Karpas-422 (cell line): ENCODE data around the gene NADK. TPM values are rescaled to one million over a fixed set of nuclear protein-coding genes. Genes with fewer than 3 reads are reported as not detected.

Experiments used
- DNase-seq: peaks from one replicate; pipeline ENCODE4 v3.0.0-alpha.2; 2015
- H2AFZ ChIP-seq: fragments of 200-600 bp; sonication (generic); 2 replicates; pipeline ENCODE4 v1.6.1; 2014; ENCODE audit warnings: antibody characterized with exemption, low read length, mixed read lengths
- H3K27ac ChIP-seq: fragments of 200-600 bp; sonication (generic); 2 replicates; pipeline ENCODE4 v1.5.1; 2014; ENCODE audit warnings: mild to moderate bottlenecking, low read length, moderate library complexity
- H3K27me3 ChIP-seq: fragments of 200-600 bp; sonication (generic); 2 replicates; pipeline ENCODE4 v1.6.1; 2014; ENCODE audit warnings: low read length, mixed read lengths
- H3K36me3 ChIP-seq: fragments of 200-600 bp; sonication (generic); 2 replicates; pipeline ENCODE4 v1.6.1; 2014; ENCODE audit warnings: low read length, mixed read lengths; ENCODE audit not compliant: insufficient read depth
- H3K4me1 ChIP-seq: fragments of 200-600 bp; sonication (generic); 2 replicates; pipeline ENCODE4 v1.6.1; 2014; ENCODE audit warnings: mild to moderate bottlenecking, low read length, mixed read lengths
- H3K4me2 ChIP-seq: fragments of 200-600 bp; sonication (generic); 2 replicates; pipeline ENCODE4 v1.6.1; 2014; ENCODE audit warnings: low read length, low read depth, mild to moderate bottlenecking; ENCODE audit not compliant: poor library complexity, severe bottlenecking
- H3K4me3 ChIP-seq: fragments of 200-600 bp; sonication (generic); 2 replicates; pipeline ENCODE4 v1.5.1; 2014; ENCODE audit warnings: mild to moderate bottlenecking, antibody characterized with exemption, low read length, mixed read lengths
- H3K79me2 ChIP-seq: fragments of 200-600 bp; sonication (generic); 2 replicates; pipeline ENCODE4 v1.6.1; 2014; ENCODE audit warnings: mild to moderate bottlenecking, low read length, mixed read lengths
- H3K9ac ChIP-seq: fragments of 200-600 bp; sonication (generic); 2 replicates; pipeline ENCODE4 v1.6.0; 2014; ENCODE audit warnings: low read length
- H3K9me2 ChIP-seq: fragments of 200-600 bp; sonication (generic), shearing (Covaris generic); replicated peaks from 2 replicates; pipeline ENCODE4 v1.6.0; 2014; ENCODE audit warnings: mild to moderate bottlenecking, low read length, moderate library complexity; ENCODE audit not compliant: insufficient read depth
- H3K9me3 ChIP-seq: fragments of 300-700, 200-600 bp; sonication (generic); 2 replicates; pipeline ENCODE4 v1.6.1; 2014; ENCODE audit warnings: low read length, mixed read lengths
- H4K20me1 ChIP-seq: fragments of 200-600 bp; sonication (generic); 2 replicates; pipeline ENCODE4 v1.6.1; 2014; ENCODE audit warnings: mild to moderate bottlenecking, antibody characterized with exemption, low read length, low read depth; ENCODE audit not compliant: insufficient read depth
- total RNA-seq: library from RNA; depleted of rRNA; stranded (reverse); fragments of >200 nt; shearing (Covaris generic); gene quantifications from 2 replicates; pipeline ENCODE4 v1.2.3, GENCODE V29; 2014; ENCODE audit warnings: low replicate concordance

Gene NADK
- total RNA-seq, 1 experiment from 2014 or later, result 44.3 TPM

DNA sequence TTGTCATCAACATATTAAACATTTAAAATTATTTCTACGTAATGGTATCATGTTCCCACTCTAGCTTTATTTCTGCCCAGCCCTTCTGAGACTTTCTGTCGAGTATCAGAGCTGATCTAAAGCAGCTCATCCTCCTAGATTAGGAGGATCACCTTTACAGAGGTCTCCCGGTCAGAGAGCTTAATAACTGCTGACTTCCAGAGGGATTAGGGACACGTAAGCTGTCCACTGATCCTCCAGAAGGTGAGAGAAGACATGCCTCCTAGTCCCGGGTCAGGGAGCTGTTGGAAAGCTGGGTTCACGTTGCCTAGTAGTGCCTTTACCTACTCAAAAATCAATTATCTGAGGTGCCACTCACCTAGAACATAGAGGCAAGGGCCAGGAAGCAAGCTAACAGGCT is 31.2 kb upstream of the NADK start:
- H4K20me1 ChIP-seq, result peaks cover 5% of the 10 kb centered on the region
- H3K4me2 ChIP-seq, result no peak overlapping the region
- H3K79me2 ChIP-seq, result peaks cover 70% of the 10 kb centered on the region
- no peak overlapping the region for H2AFZ ChIP-seq
- H3K9me3 ChIP-seq, result no peaks in the 10 kb centered on the region
- H3K4me1 ChIP-seq, result no peaks in the 10 kb centered on the region
- no peak overlapping the region for H3K4me3 ChIP-seq
- no peaks in the 10 kb centered on the region for H3K9me2 ChIP-seq
- peaks cover 31% of the 10 kb centered on the region; the same call in 1 of the 2 replicates for H3K36me3 ChIP-seq
- H3K27me3 ChIP-seq, result no peaks in the 10 kb centered on the region
- no peak for DNase-seq
- H3K27ac ChIP-seq, result no peak overlapping the region
- H3K9ac ChIP-seq, result no peak overlapping the region

DNA sequence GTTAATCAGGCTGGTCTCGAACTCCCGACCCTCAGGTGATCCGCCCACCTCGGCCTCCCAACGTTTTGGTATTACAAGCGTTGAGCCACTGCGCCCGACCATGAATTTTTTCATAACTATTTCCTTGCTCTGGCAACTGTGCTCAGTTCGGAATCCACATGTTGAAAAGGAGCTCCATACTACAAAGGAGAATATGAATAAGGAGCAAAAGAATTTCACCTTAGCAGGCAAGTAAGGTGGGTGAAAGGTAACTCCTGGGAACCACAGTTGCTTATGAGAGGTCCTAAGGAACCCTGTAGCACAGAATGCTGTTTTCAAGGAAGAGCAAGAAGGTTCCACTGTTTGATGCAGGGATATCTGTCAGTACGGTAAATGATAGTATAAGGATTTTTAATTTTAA is 29.9 kb upstream of the NADK start:
- no peaks in the 10 kb centered on the region for H3K4me1 ChIP-seq
- H3K27ac ChIP-seq, result no peak overlapping the region
- H3K4me2 ChIP-seq, result no peak overlapping the region
- no peak for DNase-seq
- H3K27me3 ChIP-seq, result no peaks in the 10 kb centered on the region
- no peaks in the 10 kb centered on the region for H3K9me3 ChIP-seq
- H3K79me2 ChIP-seq, result peaks cover 65% of the 10 kb centered on the region
- peaks cover 31% of the 10 kb centered on the region; the same call in 1 of the 2 replicates for H3K36me3 ChIP-seq
- H3K9ac ChIP-seq, result no peak overlapping the region
- no peak overlapping the region for H2AFZ ChIP-seq
- peaks cover 7% of the 10 kb centered on the region for H4K20me1 ChIP-seq
- H3K9me2 ChIP-seq, result no peaks in the 10 kb centered on the region
- no peak overlapping the region for H3K4me3 ChIP-seq

DNA sequence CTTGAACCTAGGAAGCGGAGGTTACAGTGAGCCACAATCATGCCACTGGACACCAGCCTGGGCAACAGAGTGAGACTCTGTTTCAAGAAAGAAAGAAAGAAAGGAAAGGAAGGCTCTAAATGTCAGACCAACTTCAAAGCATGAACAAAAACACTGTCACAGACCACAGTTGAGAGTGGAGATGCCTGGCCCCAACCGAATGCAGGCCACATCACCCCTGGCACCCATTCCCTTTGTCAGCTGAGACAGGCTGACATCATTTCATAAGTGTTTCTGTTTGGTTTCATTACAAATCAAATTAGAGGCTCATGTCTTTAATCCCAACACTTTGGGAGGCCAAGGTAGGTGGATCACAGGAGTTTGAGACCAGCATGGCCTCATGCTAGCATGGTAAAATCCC is 28.6 kb upstream of the NADK start:
- Histone ChIP-seq H3K4me2 (no peak overlapping the region), H3K9me2 (no peaks in the 10 kb centered on the region), H4K20me1 (peaks cover 9% of the 10 kb centered on the region), H3K9me3 (no peaks in the 10 kb centered on the region), H2AFZ (no peak overlapping the region), H3K27ac (no peak overlapping the region), H3K4me3 (no peak overlapping the region), H3K9ac (no peak overlapping the region), H3K79me2 (peaks cover 63% of the 10 kb centered on the region), H3K27me3 (no peaks in the 10 kb centered on the region), H3K4me1 (no peaks in the 10 kb centered on the region), H3K36me3 (peaks cover 26% of the 10 kb centered on the region; the same call in 1 of the 2 replicates)
- DNase-seq, result no peak

DNA sequence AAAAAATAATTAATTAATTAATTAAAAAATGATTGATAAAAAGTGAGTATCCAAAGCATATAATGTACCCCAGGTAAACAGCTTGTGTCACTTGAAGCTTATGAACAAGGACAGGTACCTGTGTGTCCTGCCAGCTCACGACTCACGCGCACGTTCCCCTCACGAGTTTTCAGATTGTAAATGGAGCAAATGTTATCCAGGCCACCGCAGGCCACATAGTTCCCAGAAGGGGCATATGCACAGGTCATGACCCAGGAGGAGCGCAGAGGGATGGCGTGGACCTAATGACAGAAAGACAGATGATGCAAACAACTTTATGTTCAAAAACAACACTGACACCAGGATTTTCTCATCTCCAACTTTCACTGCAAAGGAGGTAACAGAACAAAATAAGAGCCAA is 26.0 kb upstream of the NADK start:
- Histone ChIP-seq H3K4me2 (no peak overlapping the region), H3K27me3 (no peaks in the 10 kb centered on the region), H3K9me3 (no peaks in the 10 kb centered on the region), H3K9ac (no peak overlapping the region), H4K20me1 (peaks cover 14% of the 10 kb centered on the region), H3K27ac (no peak overlapping the region), H3K36me3 (peaks cover 34% of the 10 kb centered on the region; the same call in 1 of the 2 replicates), H3K9me2 (no peaks in the 10 kb centered on the region), H3K4me1 (peaks cover 21% of the 10 kb centered on the region), H3K4me3 (no peak overlapping the region), H2AFZ (no peak overlapping the region), H3K79me2 (peaks cover 79% of the 10 kb centered on the region)
- no peak for DNase-seq

DNA sequence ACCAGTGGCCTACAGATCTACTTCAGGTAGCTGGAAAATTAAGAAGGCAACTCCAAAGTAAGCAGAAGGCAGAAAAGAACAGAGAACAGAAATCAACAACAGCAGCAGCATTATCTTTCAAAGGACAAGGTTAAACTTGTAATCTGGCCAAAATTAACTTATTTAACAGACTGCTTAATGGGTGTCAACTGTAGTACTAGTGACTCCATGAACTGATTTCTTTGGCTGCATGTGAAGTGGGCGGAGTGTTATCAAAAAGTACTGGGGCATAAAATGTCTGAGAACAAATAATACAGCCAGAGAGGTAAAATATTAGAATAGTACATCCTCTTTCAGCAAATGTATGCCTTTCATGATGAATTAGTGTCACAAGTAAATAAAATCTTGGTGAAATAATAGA is 24.6 kb upstream of the NADK start:
- Histone ChIP-seq H3K9me3 (no peaks in the 10 kb centered on the region), H3K9me2 (no peaks in the 10 kb centered on the region), H3K27ac (no peak overlapping the region), H3K4me1 (peaks cover 32% of the 10 kb centered on the region), H3K4me3 (no peak overlapping the region), H3K4me2 (no peak overlapping the region), H3K27me3 (no peaks in the 10 kb centered on the region), H3K79me2 (peaks cover 77% of the 10 kb centered on the region), H4K20me1 (peaks cover 14% of the 10 kb centered on the region), H3K9ac (no peak overlapping the region), H3K36me3 (peaks cover 38% of the 10 kb centered on the region; the same call in 1 of the 2 replicates), H2AFZ (no peak overlapping the region)
- DNase-seq, result no peak

DNA sequence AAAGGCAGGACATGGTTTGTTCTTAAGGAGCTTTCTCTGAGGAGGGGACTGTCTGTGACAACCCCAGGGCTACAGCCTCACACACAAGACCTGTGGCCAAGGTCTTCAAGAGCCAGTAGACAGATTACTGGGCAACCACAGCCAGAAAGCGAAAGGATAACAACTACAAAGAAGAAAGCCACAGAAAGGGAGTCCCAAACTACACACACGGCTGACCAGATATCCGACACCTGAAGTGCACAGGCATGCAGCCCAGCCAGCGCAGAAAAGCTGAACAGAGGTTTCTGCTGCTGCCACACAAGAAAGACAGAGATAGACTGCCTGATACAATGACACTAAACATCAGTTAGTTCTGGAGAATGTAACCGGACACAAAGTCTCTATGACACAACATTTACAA is 21.4 kb upstream of the NADK start:
- no peak overlapping the region for H3K4me2 ChIP-seq
- no peaks in the 10 kb centered on the region for H3K9me3 ChIP-seq
- H3K27ac ChIP-seq, result peak overlapping the region; percentile 60
- no peaks in the 10 kb centered on the region for H3K9me2 ChIP-seq
- peaks cover 17% of the 10 kb centered on the region; the same call in 1 of the 2 replicates for H4K20me1 ChIP-seq
- peaks cover 71% of the 10 kb centered on the region for H3K79me2 ChIP-seq
- DNase-seq, result no peak
- H3K4me3 ChIP-seq, result no peak overlapping the region
- H3K36me3 ChIP-seq, result peaks cover 46% of the 10 kb centered on the region
- peaks cover 34% of the 10 kb centered on the region for H3K4me1 ChIP-seq
- no peak overlapping the region for H3K9ac ChIP-seq
- H2AFZ ChIP-seq, result no peak overlapping the region
- H3K27me3 ChIP-seq, result no peaks in the 10 kb centered on the region

DNA sequence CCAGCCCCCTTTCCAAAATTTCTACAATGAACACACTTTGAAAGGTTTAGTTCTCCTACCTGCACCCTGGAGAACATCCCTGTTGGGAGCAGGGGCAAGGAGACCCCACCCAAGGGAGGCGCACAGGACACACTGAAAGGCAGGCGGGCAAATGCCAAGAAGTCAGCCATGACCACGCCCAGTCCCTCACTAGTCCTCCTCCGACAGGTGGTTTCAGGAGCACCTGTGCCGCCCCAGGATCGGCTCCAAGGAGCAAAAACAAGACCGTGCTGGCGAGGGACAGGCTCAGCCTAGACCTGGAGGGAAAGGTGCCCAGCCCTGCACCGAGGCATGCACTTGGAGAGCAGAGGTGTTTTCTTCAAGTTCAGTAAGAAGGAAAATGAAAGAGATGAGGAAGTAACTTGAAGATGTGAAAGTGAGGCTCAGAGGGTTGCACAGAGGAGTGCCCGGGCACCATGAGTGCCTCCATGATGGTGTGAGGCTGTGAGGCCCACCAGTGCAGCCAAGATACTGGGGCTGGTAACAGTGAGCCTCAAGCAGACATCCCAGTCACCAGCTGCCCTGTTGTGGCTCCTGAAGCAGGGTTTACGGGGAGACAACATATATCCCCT is 19.6 kb upstream of the NADK start:
- H3K79me2 ChIP-seq, result peaks cover 72% of the 10 kb centered on the region
- DNase-seq, result peak; percentile 51

DNA sequence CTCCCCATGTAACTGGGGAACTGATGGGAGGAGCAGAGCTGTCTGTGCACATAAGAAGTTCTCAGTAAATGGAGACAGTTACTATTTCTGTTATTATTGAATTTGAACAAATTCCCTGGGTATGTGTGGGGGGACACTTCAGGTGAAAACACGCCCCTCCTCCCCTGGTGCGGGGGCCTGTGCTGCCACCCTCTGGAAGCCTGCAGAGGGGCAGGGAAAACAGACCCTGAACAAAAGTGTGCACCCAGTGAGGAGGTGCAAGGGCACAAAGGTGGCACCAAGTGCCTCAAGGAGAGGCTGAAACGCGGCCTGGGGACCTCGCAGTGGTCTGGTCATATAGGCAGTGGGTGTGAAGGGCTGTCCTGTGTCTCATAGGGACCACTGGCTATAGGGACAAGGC is 18.2 kb upstream of the NADK start:
- Histone ChIP-seq H2AFZ (no peak overlapping the region), H3K79me2 (peaks cover 71% of the 10 kb centered on the region), H3K27ac (no peak overlapping the region), H3K4me3 (no peak overlapping the region), H3K36me3 (peaks cover 59% of the 10 kb centered on the region), H3K9me2 (no peaks in the 10 kb centered on the region), H3K9ac (no peak overlapping the region), H4K20me1 (peaks cover 26% of the 10 kb centered on the region), H3K4me1 (peaks cover 34% of the 10 kb centered on the region), H3K4me2 (no peak overlapping the region), H3K27me3 (no peaks in the 10 kb centered on the region), H3K9me3 (no peaks in the 10 kb centered on the region)
- no peak for DNase-seq

More for the DNA sequence above, 19.6 kb upstream of the NADK start:
- H3K4me2 ChIP-seq, result no peak overlapping the region
- H4K20me1 ChIP-seq, result peaks cover 27% of the 10 kb centered on the region
- H3K4me3 ChIP-seq, result no peak overlapping the region
- H3K9ac ChIP-seq, result no peak overlapping the region
- peaks cover 34% of the 10 kb centered on the region for H3K4me1 ChIP-seq
- H3K36me3 ChIP-seq, result peaks cover 52% of the 10 kb centered on the region
- no peaks in the 10 kb centered on the region for H3K27me3 ChIP-seq
- no peaks in the 10 kb centered on the region for H3K9me2 ChIP-seq
- H3K27ac ChIP-seq, result peak overlapping the region; percentile 63
- H2AFZ ChIP-seq, result no peak overlapping the region
- H3K9me3 ChIP-seq, result no peaks in the 10 kb centered on the region
